Measurements from ENCODE around the gene SOX6. TPM values are rescaled to one million over a fixed set of nuclear protein-coding genes. Genes with fewer than 3 reads are reported as not detected.

The SOX6 gene
- total and polyA plus RNA-seq, 2 donors (not counting 3 experiments of a cell fraction or from before 2014, with no cell fraction given) = 0.14 to 3.7 TPM

DNA sequence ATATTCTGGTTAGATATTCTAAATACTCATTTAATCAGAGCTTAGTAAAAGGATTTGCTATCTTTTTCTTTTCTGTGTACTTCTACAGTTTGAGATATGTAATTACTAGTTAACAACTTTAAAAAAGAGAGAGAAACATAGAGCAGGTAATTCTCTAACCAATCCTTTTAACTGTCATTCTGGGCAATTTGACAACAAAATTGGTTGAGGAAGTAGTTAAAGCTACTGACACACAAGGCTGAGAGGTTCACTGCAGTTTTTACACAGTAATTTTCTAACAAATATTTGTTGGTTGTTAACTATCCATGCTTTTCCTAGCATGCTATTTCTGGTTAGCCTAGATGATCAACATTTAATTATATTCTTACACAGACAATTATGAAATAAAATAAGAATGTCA is 3.6 kb downstream of the SOX6 start:
- Histone ChIP-seq H3K79me2 (ENCODE audit: control insufficient read depth, insufficient read depth, low read length) (no peaks in the 10 kb centered on the region), H3K4me2 (ENCODE audit: insufficient read depth, low read length) (no peak overlapping the region), H3K27ac (ENCODE audit: insufficient read depth, low read depth, low read length) (no peak overlapping the region), H3K9me3 (replicated peaks; ENCODE audit: control insufficient read depth, insufficient read depth, low read length) (no peaks in the 10 kb centered on the region), H2AFZ (ENCODE audit: low read depth, low read length) (no peak overlapping the region), H3K4me1 (ENCODE audit: control insufficient read depth, extremely low read depth, insufficient read depth, low read length) (no peaks in the 10 kb centered on the region), H3K9ac (replicated peaks; ENCODE audit: extremely low read depth, insufficient read depth, low read length) (no peak overlapping the region), H4K20me1 (replicated peaks; ENCODE audit: control insufficient read depth, extremely low read depth, insufficient read depth, low read length) (no peaks in the 10 kb centered on the region), H3K27me3 (ENCODE audit: control insufficient read depth in 2 of 2, insufficient read depth in 2 of 2, low read length in 2 of 2) (no peaks in the 10 kb centered on the region), H3K36me3 (ENCODE audit: control insufficient read depth in 2 of 2, extremely low read depth in 1 of 2, insufficient read depth in 2 of 2, low read length in 2 of 2) (no peaks in the 10 kb centered on the region), H3K4me3 (replicated peaks in 1 of 3; ENCODE audit: insufficient read depth in 1 of 3, low read depth in 1 of 3, low read length in 3 of 3) (no peak overlapping the region), H3K9me1 (replicated peaks; ENCODE audit: control insufficient read depth, extremely low read depth, insufficient read depth, low read length) (no peaks in the 10 kb centered on the region)
- TF ChIP-seq POLR2A (IDR thresholded peaks at IDR 0.05; ENCODE audit: low read depth, low read length) = no peak
- TF ChIP-seq, protein P1, sequence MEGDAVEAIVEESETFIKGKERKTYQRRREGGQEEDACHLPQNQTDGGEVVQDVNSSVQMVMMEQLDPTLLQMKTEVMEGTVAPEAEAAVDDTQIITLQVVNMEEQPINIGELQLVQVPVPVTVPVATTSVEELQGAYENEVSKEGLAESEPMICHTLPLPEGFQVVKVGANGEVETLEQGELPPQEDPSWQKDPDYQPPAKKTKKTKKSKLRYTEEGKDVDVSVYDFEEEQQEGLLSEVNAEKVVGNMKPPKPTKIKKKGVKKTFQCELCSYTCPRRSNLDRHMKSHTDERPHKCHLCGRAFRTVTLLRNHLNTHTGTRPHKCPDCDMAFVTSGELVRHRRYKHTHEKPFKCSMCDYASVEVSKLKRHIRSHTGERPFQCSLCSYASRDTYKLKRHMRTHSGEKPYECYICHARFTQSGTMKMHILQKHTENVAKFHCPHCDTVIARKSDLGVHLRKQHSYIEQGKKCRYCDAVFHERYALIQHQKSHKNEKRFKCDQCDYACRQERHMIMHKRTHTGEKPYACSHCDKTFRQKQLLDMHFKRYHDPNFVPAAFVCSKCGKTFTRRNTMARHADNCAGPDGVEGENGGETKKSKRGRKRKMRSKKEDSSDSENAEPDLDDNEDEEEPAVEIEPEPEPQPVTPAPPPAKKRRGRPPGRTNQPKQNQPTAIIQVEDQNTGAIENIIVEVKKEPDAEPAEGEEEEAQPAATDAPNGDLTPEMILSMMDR (IDR thresholded peaks at IDR 0.05; ENCODE audit: extremely low read depth in 1 of 2, insufficient read depth in 1 of 2, low read depth in 1 of 2, low read length in 2 of 2) = no peak
- TF ChIP-seq GATA2 (IDR thresholded peaks at IDR 0.05; ENCODE audit: insufficient read depth, insufficient read length, low read depth, low read length) = no peak
- no peak for TF ChIP-seq MYC (IDR thresholded peaks at IDR 0.05; ENCODE audit: low read depth, low read length)
- TF ChIP-seq, protein P2, sequence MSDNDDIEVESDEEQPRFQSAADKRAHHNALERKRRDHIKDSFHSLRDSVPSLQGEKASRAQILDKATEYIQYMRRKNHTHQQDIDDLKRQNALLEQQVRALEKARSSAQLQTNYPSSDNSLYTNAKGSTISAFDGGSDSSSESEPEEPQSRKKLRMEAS (IDR thresholded peaks at IDR 0.05; ENCODE audit: insufficient read depth, insufficient read length) = no peak
- TF ChIP-seq JUN (IDR thresholded peaks at IDR 0.05; ENCODE audit: borderline replicate concordance, insufficient read depth, insufficient read length, low read depth) = no peak
- TF ChIP-seq EZH2 (IDR thresholded peaks at IDR 0.05; ENCODE audit: borderline replicate concordance, low read depth, low read length, severe bottlenecking) = no peak
- no peak for TF ChIP-seq FOS (IDR thresholded peaks at IDR 0.05; ENCODE audit: borderline replicate concordance, insufficient read depth, low read length)
- TF ChIP-seq POLR2AphosphoS5 (IDR thresholded peaks at IDR 0.05; ENCODE audit: insufficient read depth, low read depth, low read length) = no peak
- POLR2A ChIA-PET = no interaction called here
- DNase-seq (ENCODE audit: low read depth, low spot score) (no peak), FAIRE-seq (no peak)
- CTCF ChIA-PET = interaction anchor here (1.1 kb wide), 1 partner anchor 412 kb away, joined by 3 read pairs; no protein-coding TSS in a partner anchor
- dilution Hi-C loops (cut with MboI; ENCODE audit: extremely low pct_ligation_motif_present, low sequenced_read_pairs) (no loop called here), intact Hi-C loops (cut with micrococcal nuclease) (no loop called here)
- BruUV-seq (replicated peaks) = no TSS peak
